GM12872 (cell line): ENCODE results near the gene MINPP1.
A peak's percentile ranks its signal among the peaks of the same experiment; 100 is the strongest.

ENCODE experiments used
- TF ChIP-seq, protein P1 (sequence below): IDR thresholded peaks from 3 replicates; pipeline ENCODE4 v1.5.1; 2011; ENCODE audit warnings: low read depth, mild to moderate bottlenecking, low read length, moderate library complexity; ENCODE audit not compliant: insufficient read depth

MINPP1 gene, protein sequence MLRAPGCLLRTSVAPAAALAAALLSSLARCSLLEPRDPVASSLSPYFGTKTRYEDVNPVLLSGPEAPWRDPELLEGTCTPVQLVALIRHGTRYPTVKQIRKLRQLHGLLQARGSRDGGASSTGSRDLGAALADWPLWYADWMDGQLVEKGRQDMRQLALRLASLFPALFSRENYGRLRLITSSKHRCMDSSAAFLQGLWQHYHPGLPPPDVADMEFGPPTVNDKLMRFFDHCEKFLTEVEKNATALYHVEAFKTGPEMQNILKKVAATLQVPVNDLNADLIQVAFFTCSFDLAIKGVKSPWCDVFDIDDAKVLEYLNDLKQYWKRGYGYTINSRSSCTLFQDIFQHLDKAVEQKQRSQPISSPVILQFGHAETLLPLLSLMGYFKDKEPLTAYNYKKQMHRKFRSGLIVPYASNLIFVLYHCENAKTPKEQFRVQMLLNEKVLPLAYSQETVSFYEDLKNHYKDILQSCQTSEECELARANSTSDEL

DNA sequence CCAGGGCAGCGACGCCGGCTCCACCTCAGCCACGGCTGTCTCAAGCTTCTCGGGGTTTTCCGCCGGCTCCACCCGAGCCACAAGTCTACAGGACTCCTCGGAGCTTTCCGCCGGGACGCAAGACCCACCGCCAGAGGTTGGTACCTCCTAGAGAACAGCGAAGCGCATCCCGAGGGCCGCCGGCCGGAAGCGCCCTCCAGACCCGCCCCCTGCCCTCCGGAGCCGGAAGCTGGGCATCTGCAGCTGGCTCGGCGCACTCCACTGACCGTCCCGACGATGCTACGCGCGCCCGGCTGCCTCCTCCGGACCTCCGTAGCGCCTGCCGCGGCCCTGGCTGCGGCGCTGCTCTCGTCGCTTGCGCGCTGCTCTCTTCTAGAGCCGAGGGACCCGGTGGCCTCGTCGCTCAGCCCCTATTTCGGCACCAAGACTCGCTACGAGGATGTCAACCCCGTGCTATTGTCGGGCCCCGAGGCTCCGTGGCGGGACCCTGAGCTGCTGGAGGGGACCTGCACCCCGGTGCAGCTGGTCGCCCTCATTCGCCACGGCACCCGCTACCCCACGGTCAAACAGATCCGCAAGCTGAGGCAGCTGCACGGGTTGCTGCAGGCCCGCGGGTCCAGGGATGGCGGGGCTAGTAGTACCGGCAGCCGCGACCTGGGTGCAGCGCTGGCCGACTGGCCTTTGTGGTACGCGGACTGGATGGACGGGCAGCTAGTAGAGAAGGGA, at the start of gene MINPP1:
Gene MINPP1 (plus strand): TSS at position 254 of the 726 bp plus-strand sequence. CDS start 23 bp downstream, at position 277.
- TF ChIP-seq, protein P1, sequence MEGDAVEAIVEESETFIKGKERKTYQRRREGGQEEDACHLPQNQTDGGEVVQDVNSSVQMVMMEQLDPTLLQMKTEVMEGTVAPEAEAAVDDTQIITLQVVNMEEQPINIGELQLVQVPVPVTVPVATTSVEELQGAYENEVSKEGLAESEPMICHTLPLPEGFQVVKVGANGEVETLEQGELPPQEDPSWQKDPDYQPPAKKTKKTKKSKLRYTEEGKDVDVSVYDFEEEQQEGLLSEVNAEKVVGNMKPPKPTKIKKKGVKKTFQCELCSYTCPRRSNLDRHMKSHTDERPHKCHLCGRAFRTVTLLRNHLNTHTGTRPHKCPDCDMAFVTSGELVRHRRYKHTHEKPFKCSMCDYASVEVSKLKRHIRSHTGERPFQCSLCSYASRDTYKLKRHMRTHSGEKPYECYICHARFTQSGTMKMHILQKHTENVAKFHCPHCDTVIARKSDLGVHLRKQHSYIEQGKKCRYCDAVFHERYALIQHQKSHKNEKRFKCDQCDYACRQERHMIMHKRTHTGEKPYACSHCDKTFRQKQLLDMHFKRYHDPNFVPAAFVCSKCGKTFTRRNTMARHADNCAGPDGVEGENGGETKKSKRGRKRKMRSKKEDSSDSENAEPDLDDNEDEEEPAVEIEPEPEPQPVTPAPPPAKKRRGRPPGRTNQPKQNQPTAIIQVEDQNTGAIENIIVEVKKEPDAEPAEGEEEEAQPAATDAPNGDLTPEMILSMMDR = no peak

DNA sequence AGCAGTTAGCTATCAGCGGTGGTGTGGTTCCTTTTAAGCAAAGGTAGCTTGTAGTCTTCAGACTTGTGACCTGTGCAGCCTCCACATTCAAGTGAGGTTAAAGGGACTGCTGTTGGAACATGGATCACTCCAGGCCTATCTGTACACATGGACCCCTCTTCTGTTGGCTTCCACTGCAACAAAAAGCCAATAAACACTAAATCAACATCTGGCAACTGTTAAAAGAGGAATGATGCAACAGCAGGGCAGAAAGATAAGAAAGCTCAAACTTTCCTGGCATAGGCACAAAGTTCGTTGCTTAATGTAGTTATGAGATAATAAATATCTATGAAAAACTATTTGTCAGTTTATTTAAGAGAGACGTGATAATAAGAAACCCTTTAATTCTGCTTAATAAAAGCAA, 4.0 kb upstream of the MINPP1 start:
- TF ChIP-seq, protein P1 = no peak

DNA sequence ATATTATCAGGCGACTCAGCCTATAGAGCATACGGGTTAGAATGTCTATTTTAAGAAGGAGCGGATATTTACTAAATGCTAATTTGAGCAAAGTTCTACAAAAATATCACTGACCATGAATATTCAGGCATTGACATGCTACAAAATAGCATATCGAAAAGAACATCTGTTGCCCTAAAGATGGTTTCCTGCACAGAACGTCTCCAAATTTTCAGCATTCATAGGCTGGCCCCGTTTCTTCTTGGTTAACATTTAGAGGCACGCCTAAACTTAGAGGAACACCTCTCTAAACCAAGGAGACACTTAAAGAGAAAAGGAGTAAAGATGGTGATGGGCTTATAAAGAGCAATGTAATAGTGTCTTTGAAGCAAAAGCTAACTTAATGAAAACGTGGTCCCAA, 1.3 kb upstream of the MINPP1 start:
- TF ChIP-seq, protein P1 = no peak

DNA sequence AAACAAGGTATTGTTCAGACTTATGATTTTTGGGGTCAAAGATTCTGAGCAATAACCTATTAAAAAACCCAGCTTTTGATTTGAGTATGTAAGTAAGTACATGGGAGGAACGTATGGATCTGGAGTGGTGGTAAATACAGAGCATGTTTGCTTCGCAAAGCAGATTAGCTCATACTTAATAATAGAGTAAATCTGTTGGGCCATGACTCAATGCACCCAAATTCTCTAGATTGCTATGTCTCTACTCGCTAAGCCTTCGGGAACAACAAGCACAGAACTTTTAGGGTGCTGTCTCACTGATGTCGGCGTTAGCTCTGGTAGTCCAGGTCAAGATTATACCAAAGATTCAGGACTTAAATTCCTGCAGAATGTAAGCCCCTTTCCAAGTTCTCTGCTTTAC, 807 bp upstream of the MINPP1 start:
- TF ChIP-seq, protein P1 = no peak

DNA sequence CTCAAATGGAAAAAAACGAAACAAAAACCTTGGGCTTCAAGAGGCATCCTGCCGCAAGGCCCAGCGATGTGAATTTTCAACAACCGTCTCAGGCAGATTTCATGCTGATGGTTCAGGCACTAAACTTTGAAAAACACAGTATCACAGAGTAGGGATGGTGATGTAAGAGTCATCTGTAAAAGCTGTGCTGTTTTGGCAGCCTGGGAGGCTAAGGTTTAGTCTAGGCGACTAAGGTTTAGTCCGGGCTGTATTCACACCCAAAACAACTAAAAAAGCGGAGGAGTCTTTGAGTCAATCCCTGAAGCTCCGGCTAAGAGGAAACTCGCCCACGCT, 420 bp upstream of the MINPP1 start:
- TF ChIP-seq, protein P1 = no peak

DNA sequence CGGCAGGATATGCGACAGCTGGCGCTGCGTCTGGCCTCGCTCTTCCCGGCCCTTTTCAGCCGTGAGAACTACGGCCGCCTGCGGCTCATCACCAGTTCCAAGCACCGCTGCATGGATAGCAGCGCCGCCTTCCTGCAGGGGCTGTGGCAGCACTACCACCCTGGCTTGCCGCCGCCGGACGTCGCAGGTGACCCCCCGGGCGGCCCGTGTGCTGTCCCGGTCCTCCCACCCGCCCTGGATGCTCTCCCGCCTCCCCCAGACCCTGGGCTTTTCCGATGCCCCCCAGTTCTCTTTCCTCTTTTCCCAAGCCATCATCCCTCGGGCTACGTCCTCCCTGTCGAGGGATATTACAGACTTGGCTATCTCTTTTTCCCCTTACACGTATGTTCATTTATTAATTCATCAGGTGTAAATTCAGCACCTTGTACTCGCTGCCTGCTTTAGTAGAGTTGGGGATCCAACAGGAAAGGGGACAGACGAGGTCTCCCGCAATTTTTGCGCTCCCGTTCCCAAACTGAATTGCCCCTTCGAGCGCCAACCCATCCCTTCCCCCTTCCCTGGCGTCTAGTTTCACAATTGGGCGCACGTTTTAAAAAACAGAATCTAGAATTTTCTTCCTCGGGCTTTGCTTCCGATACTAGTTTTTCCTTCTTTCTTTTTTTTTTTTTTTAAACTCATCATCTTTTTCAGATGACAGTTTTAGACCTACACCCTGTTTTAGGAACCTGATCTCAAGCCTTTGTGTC, 846 bp downstream of the MINPP1 start:
- TF ChIP-seq, protein P1 = peak; percentile 73

DNA sequence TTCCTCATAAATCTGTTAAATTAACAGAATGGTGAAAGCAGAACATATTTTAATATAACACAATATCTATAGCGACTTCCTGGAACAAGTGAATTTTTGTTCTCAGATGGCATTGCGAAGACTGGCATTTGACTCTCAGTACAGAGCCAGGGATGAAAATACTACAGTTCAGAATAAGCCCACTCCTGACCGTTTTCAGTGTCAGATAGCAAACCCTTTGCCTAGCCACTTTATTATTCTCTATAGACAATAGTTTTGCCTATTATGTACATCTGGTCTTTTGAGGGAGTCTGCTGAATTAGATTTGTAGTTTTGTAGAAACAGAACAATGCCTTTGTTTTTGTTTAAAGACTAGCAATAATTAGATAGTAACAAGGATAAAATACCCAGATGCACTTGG, 2.3 kb downstream of the MINPP1 start:
- TF ChIP-seq, protein P1 = no peak
